Calu3 (cell line): Measurements from ENCODE around the gene GALNT6. TPM values are rescaled to one million over a fixed set of nuclear protein-coding genes. Genes with fewer than 3 reads are reported as not detected.

Source experiments
- BruUV-seq: library from RNA; stranded (reverse); fragments of 400-500 nt; replicated peaks from 2 replicates; lab custom pipeline; 2021; lab: Mats Ljungman, UMichigan
- CTCF ChIA-PET: fragments of 300-600 bp; sonication (Branson Sonifier 250); formaldehyde crosslinking; loops from one replicate; lab custom pipeline; 2022; ENCODE audit warnings: antibody characterized with exemption; lab: Charles Lee
- DNase-seq: peaks from one replicate; pipeline ENCODE4 v3.0.0; 2022
- H3K27ac Mint-ChIP-seq: one replicate; pipeline ENCODE4 v1.8.0; 2022; ENCODE audit warnings: mixed read lengths; ENCODE audit not compliant: unreplicated experiment
- H3K27me3 Mint-ChIP-seq: one replicate; pipeline ENCODE4 v1.8.0; 2022; ENCODE audit warnings: mixed read lengths; ENCODE audit not compliant: unreplicated experiment
- H3K36me3 Mint-ChIP-seq: one replicate; pipeline ENCODE4 v1.8.0; 2022; ENCODE audit warnings: mild to moderate bottlenecking, moderate library complexity, mixed read lengths; ENCODE audit not compliant: insufficient read depth, unreplicated experiment
- H3K4me1 Mint-ChIP-seq: one replicate; pipeline ENCODE4 v1.8.0; 2022; ENCODE audit warnings: mild to moderate bottlenecking, low read depth, mixed read lengths; ENCODE audit not compliant: unreplicated experiment
- H3K4me3 Mint-ChIP-seq: one replicate; pipeline ENCODE4 v1.8.0; 2022; ENCODE audit warnings: mild to moderate bottlenecking, low read depth, moderate library complexity, mixed read lengths; ENCODE audit not compliant: unreplicated experiment
- H3K9me3 Mint-ChIP-seq: one replicate; pipeline ENCODE4 v1.8.0; 2022; ENCODE audit warnings: low read depth, mixed read lengths; ENCODE audit not compliant: unreplicated experiment
- intact Hi-C: fragments of 100-400 bp; cut with micrococcal nuclease; formaldehyde crosslinking; loops from one replicate; pipeline ENCODE4 v1.10.0; 2022; ENCODE audit not compliant: unreplicated experiment
- total RNA-seq: library from RNA; stranded (reverse); gene quantifications from 2 replicates; pipeline ENCODE4 v1.2.3, GENCODE V29; 2022
- TF ChIP-seq, protein P1 (sequence below): fragments of 200-600 bp; IDR thresholded peaks from one replicate; pipeline ENCODE4 v1.8.0; 2022; ENCODE audit warnings: antibody characterized with exemption; ENCODE audit not compliant: unreplicated experiment

Gene GALNT6
- total RNA-seq, 1 experiment from 2014 or later, result 45.3 TPM

DNA sequence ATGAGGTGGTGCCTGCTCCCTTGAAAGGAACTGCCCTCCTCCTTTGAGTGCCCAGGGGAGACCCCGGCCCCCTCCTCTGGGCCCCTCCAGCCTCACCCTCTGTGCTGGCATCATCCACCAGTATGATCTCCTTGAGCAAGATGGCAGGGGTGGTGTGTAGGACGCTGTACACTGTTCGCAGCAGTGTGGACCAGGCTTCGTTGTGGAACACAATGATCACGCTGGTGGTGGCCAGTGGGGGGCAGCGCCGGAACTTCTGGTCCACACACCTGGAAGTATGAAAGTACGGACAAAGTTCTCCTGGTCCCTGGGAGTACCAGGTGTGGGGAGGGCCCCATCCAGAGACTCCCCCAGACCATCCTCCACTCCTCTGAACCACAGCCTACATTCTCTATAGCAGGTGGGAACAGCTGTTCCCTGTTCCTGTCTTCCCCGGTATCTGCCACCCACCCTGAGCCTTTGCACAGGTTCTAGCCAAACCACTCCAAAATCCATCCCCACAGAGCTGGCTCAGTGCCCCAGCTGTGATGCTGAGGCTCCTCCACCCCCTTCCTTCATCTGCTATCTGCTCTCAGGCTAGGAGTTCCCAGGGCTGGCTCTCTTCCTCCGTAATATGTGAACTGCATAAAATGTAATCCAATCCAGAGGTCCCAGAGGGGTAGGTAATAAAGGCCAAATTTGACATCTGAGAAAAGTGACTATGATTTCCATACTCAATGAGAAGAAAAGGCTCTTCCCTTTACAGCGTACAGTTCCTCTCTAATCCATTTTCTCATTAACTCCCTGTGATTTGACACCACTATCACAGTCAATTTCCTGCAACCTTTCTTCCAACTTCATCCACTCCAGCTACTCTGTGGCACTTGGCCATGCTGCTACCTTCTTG, 13.9 kb downstream of the GALNT6 start:
- CTCF ChIA-PET, result no interaction called here

DNA sequence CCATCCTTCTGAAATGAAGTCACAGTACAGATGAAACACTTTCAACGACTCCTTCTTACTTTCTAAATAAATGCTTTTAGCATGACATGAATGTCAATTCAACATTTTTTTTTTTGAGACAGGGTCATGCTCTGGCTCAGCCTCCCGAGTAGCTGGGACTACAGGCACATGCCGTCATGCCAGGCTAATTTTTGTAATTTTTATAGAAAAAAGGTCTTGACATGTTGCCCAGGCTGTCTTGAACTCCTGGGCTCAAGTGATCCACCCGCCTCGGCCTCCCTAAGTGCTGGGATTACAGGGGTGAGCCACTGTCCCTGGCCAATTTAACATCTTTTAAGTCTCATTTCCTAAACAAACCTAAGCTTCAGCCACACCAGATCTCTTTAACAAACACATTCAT, 16.4 kb downstream of the GALNT6 start:
- CTCF ChIA-PET, result interaction anchor here (0.7 kb wide), 1 partner anchor 12 kb away, joined by 3 read pairs; no protein-coding TSS in a partner anchor
- TF ChIP-seq, protein P1, sequence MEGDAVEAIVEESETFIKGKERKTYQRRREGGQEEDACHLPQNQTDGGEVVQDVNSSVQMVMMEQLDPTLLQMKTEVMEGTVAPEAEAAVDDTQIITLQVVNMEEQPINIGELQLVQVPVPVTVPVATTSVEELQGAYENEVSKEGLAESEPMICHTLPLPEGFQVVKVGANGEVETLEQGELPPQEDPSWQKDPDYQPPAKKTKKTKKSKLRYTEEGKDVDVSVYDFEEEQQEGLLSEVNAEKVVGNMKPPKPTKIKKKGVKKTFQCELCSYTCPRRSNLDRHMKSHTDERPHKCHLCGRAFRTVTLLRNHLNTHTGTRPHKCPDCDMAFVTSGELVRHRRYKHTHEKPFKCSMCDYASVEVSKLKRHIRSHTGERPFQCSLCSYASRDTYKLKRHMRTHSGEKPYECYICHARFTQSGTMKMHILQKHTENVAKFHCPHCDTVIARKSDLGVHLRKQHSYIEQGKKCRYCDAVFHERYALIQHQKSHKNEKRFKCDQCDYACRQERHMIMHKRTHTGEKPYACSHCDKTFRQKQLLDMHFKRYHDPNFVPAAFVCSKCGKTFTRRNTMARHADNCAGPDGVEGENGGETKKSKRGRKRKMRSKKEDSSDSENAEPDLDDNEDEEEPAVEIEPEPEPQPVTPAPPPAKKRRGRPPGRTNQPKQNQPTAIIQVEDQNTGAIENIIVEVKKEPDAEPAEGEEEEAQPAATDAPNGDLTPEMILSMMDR, result no peak
- Mint-ChIP-seq H3K27ac (no peak overlapping the region), H3K27me3 (no peaks in the 10 kb centered on the region), H3K9me3 (no peaks in the 10 kb centered on the region), H3K36me3 (peaks cover 27% of the 10 kb centered on the region), H3K4me3 (no peak overlapping the region), H3K4me1 (peaks cover 18% of the 10 kb centered on the region)
- BruUV-seq, result no TSS peak
- no peak for DNase-seq
- intact Hi-C loops, result no loop called here

More for the DNA sequence above, 13.9 kb downstream of the GALNT6 start:
- TF ChIP-seq, protein P1, result no peak
- no peak overlapping the region for H3K27ac Mint-ChIP-seq
- peaks cover 17% of the 10 kb centered on the region for H3K36me3 Mint-ChIP-seq
- no peak overlapping the region for H3K4me3 Mint-ChIP-seq
- no peak for DNase-seq
- BruUV-seq, result no TSS peak
- no peaks in the 10 kb centered on the region for H3K4me1 Mint-ChIP-seq
- H3K9me3 Mint-ChIP-seq, result no peaks in the 10 kb centered on the region
- no peaks in the 10 kb centered on the region for H3K27me3 Mint-ChIP-seq
- intact Hi-C loops, result no loop called here

DNA sequence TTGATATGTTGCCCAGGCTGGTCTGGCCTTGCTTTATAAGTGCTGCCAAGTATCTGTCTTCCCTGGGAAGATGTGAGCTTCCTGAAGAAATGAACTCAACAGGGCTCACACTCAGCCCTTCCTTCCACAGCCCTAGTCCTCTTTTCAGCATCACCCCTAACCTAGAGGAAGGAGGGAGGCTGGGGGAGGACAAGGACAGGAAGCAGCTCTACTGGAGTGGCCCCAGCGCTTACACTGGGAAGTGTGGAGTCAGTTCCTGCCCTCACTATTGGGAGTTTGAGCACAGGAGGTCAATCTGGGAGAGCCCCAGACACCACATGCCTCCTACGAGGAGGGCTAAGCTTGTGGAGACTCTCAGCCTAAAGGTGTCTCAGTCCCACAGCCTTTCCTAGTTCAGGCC, 16.8 kb downstream of the GALNT6 start:
- Mint-ChIP-seq H3K4me3 (no peak overlapping the region), H3K4me1 (peaks cover 23% of the 10 kb centered on the region), H3K27ac (no peak overlapping the region), H3K9me3 (no peaks in the 10 kb centered on the region), H3K36me3 (peaks cover 27% of the 10 kb centered on the region), H3K27me3 (no peaks in the 10 kb centered on the region)
- no TSS peak for BruUV-seq
- intact Hi-C loops, result no loop called here
- no peak for DNase-seq
- TF ChIP-seq, protein P1, result no peak
- CTCF ChIA-PET, result no interaction called here

DNA sequence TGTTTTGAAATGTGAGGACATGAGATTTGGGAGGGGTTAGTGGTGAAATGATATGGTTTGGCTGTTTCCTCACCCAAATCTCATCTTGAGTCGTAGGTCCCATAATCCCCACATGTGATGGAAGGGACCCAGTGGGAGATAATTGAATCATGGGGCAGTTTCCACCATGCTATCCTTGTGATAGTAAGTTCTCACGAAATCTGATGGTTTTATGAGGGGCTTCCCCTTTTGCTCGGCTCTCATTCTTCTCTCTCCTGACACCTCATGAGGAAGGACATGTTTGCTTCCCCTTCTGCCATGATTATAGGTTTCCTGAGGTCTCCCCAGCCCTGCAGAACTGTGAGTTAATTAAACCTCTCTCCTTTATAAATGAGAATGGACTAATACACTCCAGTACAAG, 18.0 kb downstream of the GALNT6 start:
- H3K4me3 Mint-ChIP-seq, result no peak overlapping the region
- intact Hi-C loops, result no loop called here
- no peaks in the 10 kb centered on the region for H3K27me3 Mint-ChIP-seq
- H3K36me3 Mint-ChIP-seq, result peaks cover 22% of the 10 kb centered on the region
- no peak overlapping the region for H3K27ac Mint-ChIP-seq
- BruUV-seq, result no TSS peak
- H3K9me3 Mint-ChIP-seq, result no peaks in the 10 kb centered on the region
- TF ChIP-seq, protein P1, result no peak
- CTCF ChIA-PET, result no interaction called here
- DNase-seq, result no peak
- H3K4me1 Mint-ChIP-seq, result peaks cover 24% of the 10 kb centered on the region
